Esophagus muscularis mucosa (tissue), 3 donors: ENCODE data around the gene ZDHHC6.

Experiments
- POLR2AphosphoS5 ChIP-seq, 2 donors: sonication (generic); formaldehyde crosslinking; IDR thresholded peaks; one replicate each; pipeline ENCODE4 v1.6.1; 2017; ENCODE audit warnings: antibody characterized with exemption in 2 of 2
- TF ChIP-seq, protein P1 (sequence below), 3 experiments: fragments of 200-600 bp in 2 of 3; fragments of 450-650 bp in 1 of 3; sonication (generic) in 2 of 3; IDR thresholded peaks; one replicate each; pipeline ENCODE4 v1.5.1; 2017 to 2019; ENCODE audit warnings: antibody characterized with exemption in 3 of 3, mild to moderate bottlenecking in 2 of 3, moderate library complexity in 1 of 3

GRCh38 chr10:112429147-112429546 lies 17.6 kb downstream of the ZDHHC6 start:
- TF ChIP-seq, protein P1, sequence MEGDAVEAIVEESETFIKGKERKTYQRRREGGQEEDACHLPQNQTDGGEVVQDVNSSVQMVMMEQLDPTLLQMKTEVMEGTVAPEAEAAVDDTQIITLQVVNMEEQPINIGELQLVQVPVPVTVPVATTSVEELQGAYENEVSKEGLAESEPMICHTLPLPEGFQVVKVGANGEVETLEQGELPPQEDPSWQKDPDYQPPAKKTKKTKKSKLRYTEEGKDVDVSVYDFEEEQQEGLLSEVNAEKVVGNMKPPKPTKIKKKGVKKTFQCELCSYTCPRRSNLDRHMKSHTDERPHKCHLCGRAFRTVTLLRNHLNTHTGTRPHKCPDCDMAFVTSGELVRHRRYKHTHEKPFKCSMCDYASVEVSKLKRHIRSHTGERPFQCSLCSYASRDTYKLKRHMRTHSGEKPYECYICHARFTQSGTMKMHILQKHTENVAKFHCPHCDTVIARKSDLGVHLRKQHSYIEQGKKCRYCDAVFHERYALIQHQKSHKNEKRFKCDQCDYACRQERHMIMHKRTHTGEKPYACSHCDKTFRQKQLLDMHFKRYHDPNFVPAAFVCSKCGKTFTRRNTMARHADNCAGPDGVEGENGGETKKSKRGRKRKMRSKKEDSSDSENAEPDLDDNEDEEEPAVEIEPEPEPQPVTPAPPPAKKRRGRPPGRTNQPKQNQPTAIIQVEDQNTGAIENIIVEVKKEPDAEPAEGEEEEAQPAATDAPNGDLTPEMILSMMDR (IDR thresholded peaks at IDR 0.05): no peak
- no peak for TF ChIP-seq POLR2AphosphoS5 (IDR thresholded peaks at IDR 0.05)
